Natural killer cell (primary cell): ENCODE results near the gene SAMD5. TPM values are rescaled to one million over a fixed set of nuclear protein-coding genes. Genes with fewer than 3 reads are reported as not detected.

Experiments used
- ATAC-seq, 3 donors: fragments of 150-1000 bp in 2 of 3; fragments of 200-7000 bp in 1 of 3; cut with Tn5 transposase; 1 replicate in 1 of 3; 2 replicates in 2 of 3; pipeline ENCODE4 v1.10.0; 2021; ENCODE audit warnings: mild to moderate bottlenecking in 2 of 3, moderate library complexity in 2 of 3
- DNase-seq, 2 donors: peaks; one replicate each; pipeline versions ENCODE4 v3.0.0 to v3.0.0-alpha.2; 2013 to 2021; ENCODE audit warnings: mixed read lengths in 1 of 2
- H3K27ac ChIP-seq: one replicate; pipeline ENCODE4 v1.5.1; 2013; ENCODE audit warnings: mild to moderate bottlenecking, low read length
- H3K27me3 ChIP-seq: one replicate; pipeline ENCODE4 v1.6.1; 2013; ENCODE audit warnings: low read length; ENCODE audit not compliant: control insufficient read depth, insufficient read depth
- H3K36me3 ChIP-seq: one replicate; pipeline ENCODE4 v1.6.1; 2013; ENCODE audit warnings: low read length; ENCODE audit not compliant: control insufficient read depth, insufficient read depth
- H3K4me1 ChIP-seq: one replicate; pipeline ENCODE4 v1.6.1; 2013; ENCODE audit warnings: low read length; ENCODE audit not compliant: control insufficient read depth, insufficient read depth
- H3K4me3 ChIP-seq: one replicate; pipeline ENCODE4 v1.5.1; 2013; ENCODE audit warnings: low read length
- H3K9me3 ChIP-seq: one replicate; pipeline ENCODE4 v1.6.1; 2013; ENCODE audit warnings: low read length; ENCODE audit not compliant: control insufficient read depth, insufficient read depth
- H3K27ac Mint-ChIP-seq, 2 donors: one replicate each; pipeline ENCODE4 v1.8.0; 2022; ENCODE audit warnings: mild to moderate bottlenecking in 2 of 2, mixed read lengths in 2 of 2, moderate library complexity in 1 of 2
- H3K27me3 Mint-ChIP-seq, 2 donors: one replicate each; pipeline ENCODE4 v1.8.0; 2022; ENCODE audit warnings: low read depth in 2 of 2, mixed read lengths in 2 of 2
- H3K36me3 Mint-ChIP-seq: one replicate; pipeline ENCODE4 v1.8.0; 2022; ENCODE audit warnings: mixed read lengths
- H3K4me1 Mint-ChIP-seq, 2 donors: one replicate each; pipeline ENCODE4 v1.8.0; 2022; ENCODE audit warnings: mixed read lengths in 2 of 2
- H3K4me3 Mint-ChIP-seq: one replicate; pipeline ENCODE4 v1.8.0; 2022; ENCODE audit warnings: mild to moderate bottlenecking, moderate library complexity, mixed read lengths
- H3K9me3 Mint-ChIP-seq, 2 donors: one replicate each; pipeline ENCODE4 v1.8.0; 2022; ENCODE audit warnings: mixed read lengths in 2 of 2
- CTCF ChIP-seq: fragments of 200-600 bp; IDR thresholded peaks from one replicate; pipeline ENCODE4 v1.8.0; 2022; ENCODE audit warnings: antibody characterized with exemption
- WGBS: methylation state at CpG from one replicate; pipeline ENCODE4 v1.1.7; 2013; ENCODE audit warnings: missing lambda C conversion rate; ENCODE audit not compliant: insufficient coverage; 5-methylcytosine and 5-hydroxymethylcytosine counted together
- intact Hi-C: fragments of 100-400 bp; cut with micrococcal nuclease; formaldehyde crosslinking; loops from one replicate; pipeline ENCODE4 v1.14.2; 2022
- total RNA-seq, 4 donors: library from RNA; stranded (reverse); fragments of 120-200 nt in 1 of 4; gene quantifications; one replicate each; pipeline versions ENCODE4 v1.2.3 to v1.2.4, GENCODE V29; 2013 to 2022

The SAMD5 gene
- total RNA-seq, 3 donors from 2014 or later (not counting 1 experiment from before 2014, with no cell fraction given), result not detected

GRCh38 chr6:147569788-147570187 is 61.3 kb downstream of the SAMD5 start:
- H3K4me3 Mint-ChIP-seq, result no peak overlapping the region
- H3K4me1 Mint-ChIP-seq, result no peaks in the 10 kb centered on the region
- DNase-seq (no peak), ATAC-seq (no peak)
- no peak for TF ChIP-seq CTCF
- H3K4me1 ChIP-seq, result no peaks in the 10 kb centered on the region
- no peaks in the 10 kb centered on the region for H3K27me3 Mint-ChIP-seq
- 91% methylated on average over 7 of the region's 7 CpGs for WGBS
- no peak overlapping the region for H3K4me3 ChIP-seq
- intact Hi-C loops, result no loop called here
- H3K27ac Mint-ChIP-seq, result no peak overlapping the region
- no peaks in the 10 kb centered on the region for H3K36me3 Mint-ChIP-seq
- no peaks in the 10 kb centered on the region for H3K36me3 ChIP-seq
- no peak overlapping the region for H3K27ac ChIP-seq
- H3K27me3 ChIP-seq, result no peaks in the 10 kb centered on the region
- H3K9me3 Mint-ChIP-seq, result no peaks in the 10 kb centered on the region
- no peaks in the 10 kb centered on the region for H3K9me3 ChIP-seq

DNA sequence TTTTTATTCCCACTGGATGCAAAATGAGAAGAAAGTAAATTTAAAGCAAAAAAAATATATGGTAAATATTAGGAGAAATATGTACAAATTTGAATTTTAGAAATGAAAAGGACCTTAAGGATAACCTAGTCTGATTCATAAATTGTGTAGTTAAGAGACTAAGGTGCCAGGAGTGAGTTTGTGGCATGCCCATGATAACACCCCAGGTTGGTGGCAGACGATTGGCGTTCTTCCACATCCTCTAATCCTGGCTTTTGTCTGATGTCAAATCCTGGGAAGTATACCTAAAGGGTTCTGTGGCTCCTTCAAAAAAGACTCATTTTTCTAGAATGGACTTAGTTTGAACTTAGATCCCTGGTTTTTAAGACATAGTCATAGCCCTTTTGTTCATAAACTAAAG is 62.2 kb downstream of the SAMD5 start:
- Histone ChIP-seq H3K36me3 (no peaks in the 10 kb centered on the region), H3K4me1 (no peaks in the 10 kb centered on the region), H3K4me3 (no peak overlapping the region), H3K27ac (no peak overlapping the region), H3K9me3 (no peaks in the 10 kb centered on the region), H3K27me3 (no peaks in the 10 kb centered on the region)
- WGBS, result 78% methylated on average over 2 of the region's 2 CpGs
- no peak for TF ChIP-seq CTCF
- Mint-ChIP-seq H3K36me3 (no peaks in the 10 kb centered on the region), H3K27ac (no peak overlapping the region), H3K4me3 (no peak overlapping the region), H3K27me3 (no peaks in the 10 kb centered on the region), H3K9me3 (no peaks in the 10 kb centered on the region), H3K4me1 (no peaks in the 10 kb centered on the region)
- intact Hi-C loops, result no loop called here
- ATAC-seq (no peak), DNase-seq (no peak)

DNA sequence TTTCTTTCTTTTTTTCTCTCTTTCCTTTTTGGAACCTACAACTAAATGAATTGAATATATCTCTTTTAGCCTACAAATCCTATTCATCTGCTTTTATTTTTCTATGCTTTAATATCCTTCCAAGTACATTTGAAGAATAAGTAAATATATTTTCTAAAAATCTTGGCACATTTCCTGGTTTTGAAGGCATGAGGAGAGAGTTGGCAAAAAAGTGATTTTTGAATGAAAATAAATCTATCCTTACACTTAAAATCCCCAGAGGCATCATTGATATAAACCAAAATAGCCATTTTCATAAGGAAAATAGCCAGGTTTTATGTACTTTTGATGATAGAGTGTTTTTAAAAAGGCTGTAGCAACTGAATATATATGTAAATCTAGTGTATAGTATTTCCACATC is 69.0 kb downstream of the SAMD5 start:
- ATAC-seq (no peak), DNase-seq (no peak)
- Histone ChIP-seq H3K27ac (no peak overlapping the region), H3K36me3 (no peaks in the 10 kb centered on the region), H3K4me3 (no peak overlapping the region), H3K27me3 (no peaks in the 10 kb centered on the region), H3K9me3 (no peaks in the 10 kb centered on the region), H3K4me1 (no peaks in the 10 kb centered on the region)
- Mint-ChIP-seq H3K4me1 (no peaks in the 10 kb centered on the region), H3K4me3 (no peak overlapping the region), H3K27me3 (no peaks in the 10 kb centered on the region), H3K9me3 (peaks cover 15 to 17% of the 10 kb centered on the region in 2 donors), H3K36me3 (no peaks in the 10 kb centered on the region), H3K27ac (no peak overlapping the region)
- TF ChIP-seq CTCF, result no peak
- intact Hi-C loops, result no loop called here

- H3K9me3 Mint-ChIP-seq, result peaks cover 15 to 17% of the 10 kb centered on the region in 2 donors
- H3K27me3 ChIP-seq, result no peaks in the 10 kb centered on the region
Observed at GRCh38 chr6:147578159-147578558, 69.7 kb downstream of the SAMD5 start.

More at GRCh38 chr6:147578159-147578558, 69.7 kb downstream of the SAMD5 start:
- Histone ChIP-seq H3K9me3 (no peaks in the 10 kb centered on the region), H3K36me3 (no peaks in the 10 kb centered on the region), H3K4me1 (no peaks in the 10 kb centered on the region), H3K4me3 (no peak overlapping the region), H3K27ac (no peak overlapping the region)
- Mint-ChIP-seq H3K27ac (no peak overlapping the region), H3K36me3 (no peaks in the 10 kb centered on the region), H3K4me3 (no peak overlapping the region), H3K4me1 (no peaks in the 10 kb centered on the region), H3K27me3 (no peaks in the 10 kb centered on the region)
- ATAC-seq (no peak), DNase-seq (no peak)
- intact Hi-C loops, result no loop called here
- no CpG with 5 or more reads among the region's 2 CpGs for WGBS
- TF ChIP-seq CTCF, result no peak
